Endothelial cell of umbilical vein (primary cell): ENCODE measurements around the gene CMIP. TPM values are rescaled to one million over a fixed set of nuclear protein-coding genes. Genes with fewer than 3 reads are reported as not detected.

Experiments used
- BruUV-seq: library from RNA; stranded (reverse); fragments of 400-500 nt; replicated peaks from 2 replicates; lab custom pipeline; 2021; lab: Mats Ljungman, UMichigan
- CTCF ChIA-PET: fragments of 300-600, 350-600 bp; sonication (Branson Sonifier 250); formaldehyde crosslinking; loops from one replicate; lab custom pipeline; 2021; ENCODE audit warnings: antibody characterized with exemption, inconsistent platforms; lab: Charles Lee
- POLR2A ChIA-PET: fragments of 300-600, 350-600 bp; sonication (Branson Sonifier 250); formaldehyde crosslinking; loops from one replicate; lab custom pipeline; 2021; ENCODE audit warnings: antibody characterized with exemption, inconsistent platforms; lab: Charles Lee
- DNase-seq: peaks from one replicate; pipeline ENCODE4 v3.0.0-alpha.2; 2011; ENCODE audit warnings: low read depth, low spot score
- FAIRE-seq: peaks from 2 replicates; lab custom pipeline; 2011; peaks lifted over from hg19 to GRCh38; lab: Jason Lieb, UNC
- H2AFZ ChIP-seq: 2 replicates; pipeline ENCODE4 v1.6.0; 2012; ENCODE audit warnings: low read depth, low read length, control low read depth, inconsistent platforms
- H3K27ac ChIP-seq: 2 replicates; pipeline ENCODE4 v1.5.1; 2011; ENCODE audit warnings: low read depth, mild to moderate bottlenecking, control low read depth, low read length, moderate library complexity; ENCODE audit not compliant: insufficient read depth
- H3K27me3 ChIP-seq, 2 experiments: 2 replicates each; pipeline versions ENCODE4 v1.6.0 to v1.6.1; 2011; ENCODE audit warnings: low read length in 2 of 2, mixed read lengths in 1 of 2; ENCODE audit not compliant: control insufficient read depth in 2 of 2, insufficient read depth in 2 of 2
- H3K36me3 ChIP-seq, 2 experiments: 2 replicates in 1 of 2; 3 replicates in 1 of 2; pipeline ENCODE4 v1.5.1; 2011; ENCODE audit warnings: low read length in 2 of 2, mild to moderate bottlenecking in 1 of 2, moderate library complexity in 1 of 2; ENCODE audit not compliant: control insufficient read depth in 2 of 2, insufficient read depth in 2 of 2; ENCODE audit errors: extremely low read depth in 1 of 2
- H3K4me1 ChIP-seq: 3 replicates; pipeline ENCODE4 v1.5.1; 2011; ENCODE audit warnings: mild to moderate bottlenecking, low read length; ENCODE audit not compliant: control insufficient read depth, insufficient read depth; ENCODE audit errors: extremely low read depth
- H3K4me2 ChIP-seq: 2 replicates; pipeline ENCODE4 v1.6.1; 2011; ENCODE audit warnings: low read length, control low read depth, mixed read lengths; ENCODE audit not compliant: insufficient read depth
- H3K4me3 ChIP-seq, 3 experiments: fragments of 200-600 bp in 1 of 3; sonication (generic), shearing (Covaris generic) in 1 of 3; replicated peaks in 1 of 3; 2 replicates each; pipeline ENCODE4 v1.5.1; 2011 to 2016; ENCODE audit warnings: control low read depth in 3 of 3, low read length in 3 of 3, mild to moderate bottlenecking in 2 of 3, inconsistent platforms in 1 of 3, low read depth in 1 of 3, moderate library complexity in 1 of 3; ENCODE audit not compliant: insufficient read depth in 1 of 3
- H3K79me2 ChIP-seq: 2 replicates; pipeline ENCODE4 v1.6.0; 2012; ENCODE audit warnings: low read length, inconsistent platforms; ENCODE audit not compliant: control insufficient read depth, insufficient read depth
- H3K9ac ChIP-seq: replicated peaks from 2 replicates; pipeline ENCODE3; 2011; ENCODE audit warnings: low read length, control low read depth; ENCODE audit not compliant: insufficient read depth; ENCODE audit errors: extremely low read depth
- H3K9me1 ChIP-seq: replicated peaks from 3 replicates; pipeline ENCODE4 v1.6.0; 2011; ENCODE audit warnings: mild to moderate bottlenecking, low read length; ENCODE audit not compliant: control insufficient read depth, insufficient read depth; ENCODE audit errors: extremely low read depth
- H3K9me3 ChIP-seq: replicated peaks from 2 replicates; pipeline ENCODE4 v1.5.1; 2012; ENCODE audit warnings: low read length, inconsistent platforms; ENCODE audit not compliant: control insufficient read depth, insufficient read depth
- H4K20me1 ChIP-seq: replicated peaks from 2 replicates; pipeline ENCODE3; 2011; ENCODE audit warnings: mild to moderate bottlenecking, low read length; ENCODE audit not compliant: control insufficient read depth, insufficient read depth; ENCODE audit errors: extremely low read depth
- EZH2 ChIP-seq: IDR thresholded peaks from 2 replicates; pipeline ENCODE4 v1.6.1; 2012; ENCODE audit warnings: borderline replicate concordance, low read depth, mild to moderate bottlenecking, moderate library complexity, low read length, inconsistent platforms; ENCODE audit not compliant: severe bottlenecking
- FOS ChIP-seq: IDR thresholded peaks from 2 replicates; pipeline ENCODE4 v1.6.1; 2011; ENCODE audit warnings: mild to moderate bottlenecking, low read length, moderate library complexity, borderline replicate concordance; ENCODE audit not compliant: insufficient read depth
- GATA2 ChIP-seq: IDR thresholded peaks from 2 replicates; pipeline ENCODE4 v1.7.0; 2011; ENCODE audit warnings: low read depth, mild to moderate bottlenecking, moderate library complexity, mixed read lengths, low read length; ENCODE audit not compliant: insufficient read length, insufficient read depth
- JUN ChIP-seq: IDR thresholded peaks from 2 replicates; pipeline ENCODE4 v1.6.1; 2011; ENCODE audit warnings: borderline replicate concordance, low read depth; ENCODE audit not compliant: insufficient read length, insufficient read depth
- MYC ChIP-seq: IDR thresholded peaks from one replicate; pipeline ENCODE4 v1.6.1; 2011; ENCODE audit warnings: mild to moderate bottlenecking, low read depth, low read length
- POLR2A ChIP-seq: IDR thresholded peaks from 2 replicates; pipeline ENCODE4 v1.6.1; 2012; ENCODE audit warnings: low read depth, mild to moderate bottlenecking, control low read depth, low read length
- POLR2AphosphoS5 ChIP-seq: IDR thresholded peaks from 2 replicates; pipeline ENCODE4 v1.6.1; 2012; ENCODE audit warnings: low read depth, mild to moderate bottlenecking, control low read depth, low read length, moderate library complexity; ENCODE audit not compliant: insufficient read depth
- dilution Hi-C: fragments of 300-500 bp; cut with MboI; formaldehyde crosslinking; loops from one replicate; pipeline ENCODE4 v1.15.0; 2019; ENCODE audit warnings: low sequenced_read_pairs; ENCODE audit not compliant: extremely low pct_ligation_motif_present
- intact Hi-C: fragments of 100-400 bp; cut with micrococcal nuclease; formaldehyde crosslinking; loops from one replicate; pipeline ENCODE4 v1.10.0; 2022
- polyA plus RNA-seq, 4 experiments: library from polyadenylated mRNA; depleted of rRNA in 3 of 4; stranded (reverse) in 3 of 4; unstranded in 1 of 4; fragments of >200 nt; gene quantifications; 2 replicates each; pipeline versions ENCODE4 v1.2.1 to v1.2.3, GENCODE V29; 2011 to 2012; ENCODE audit warnings: missing spikeins in 1 of 4
- total RNA-seq: library from RNA; stranded (reverse); gene quantifications from 2 replicates; pipeline ENCODE4 v1.2.3, GENCODE V29; 2021
- TF ChIP-seq, protein P1 (sequence below): IDR thresholded peaks from 2 replicates; pipeline ENCODE4 v1.6.1; 2011; ENCODE audit not compliant: insufficient read depth, insufficient read length
- TF ChIP-seq, protein P2 (sequence below), 2 donors: IDR thresholded peaks; 1 replicate in 1 of 2; 2 replicates in 1 of 2; pipeline ENCODE4 v1.5.1; 2011; ENCODE audit warnings: low read length in 2 of 2, mild to moderate bottlenecking in 2 of 2, moderate library complexity in 2 of 2, control low read depth in 1 of 2, inconsistent platforms in 1 of 2, low read depth in 1 of 2; ENCODE audit not compliant: insufficient read depth in 1 of 2; ENCODE audit errors: extremely low read depth in 1 of 2

The CMIP gene
- total and polyA plus RNA-seq, 2 donors (not counting 3 experiments of a cell fraction or from before 2014, with no cell fraction given), result 29.0 to 101 TPM

DNA sequence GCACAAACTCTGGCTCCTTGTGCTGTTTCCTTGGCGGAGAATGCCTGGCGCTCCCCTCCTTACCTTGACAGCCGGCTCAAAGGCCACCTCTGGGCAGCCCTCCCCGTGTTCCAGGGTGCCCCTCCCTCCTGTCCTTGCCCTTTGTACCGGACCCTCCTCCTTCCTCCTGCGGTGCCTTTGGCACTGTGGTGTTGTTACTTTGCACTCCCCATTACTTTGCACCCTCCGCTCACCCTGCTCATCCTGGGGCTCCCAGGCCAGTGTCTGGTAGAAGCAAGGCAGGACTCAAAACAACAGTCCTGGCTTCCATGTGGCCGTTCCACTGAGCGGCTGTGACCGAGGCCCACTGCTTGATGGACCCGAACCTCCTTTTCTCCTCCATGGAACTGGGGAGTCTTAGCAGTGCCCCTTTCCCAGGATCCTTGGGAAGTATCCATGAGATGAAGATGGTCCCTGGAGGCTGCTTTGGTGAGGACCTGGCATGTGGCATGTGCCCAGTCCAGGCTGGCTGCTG is 147.8 kb downstream of the CMIP start:
- H3K36me3 ChIP-seq, result no peaks in the 10 kb centered on the region
- no peak overlapping the region for H3K27ac ChIP-seq
- TF ChIP-seq POLR2AphosphoS5 (no peak), GATA2 (no peak), MYC (no peak), POLR2A (no peak), EZH2 (no peak), FOS (no peak), JUN (no peak)
- TF ChIP-seq, protein P1, sequence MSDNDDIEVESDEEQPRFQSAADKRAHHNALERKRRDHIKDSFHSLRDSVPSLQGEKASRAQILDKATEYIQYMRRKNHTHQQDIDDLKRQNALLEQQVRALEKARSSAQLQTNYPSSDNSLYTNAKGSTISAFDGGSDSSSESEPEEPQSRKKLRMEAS, result no peak
- TF ChIP-seq, protein P2, sequence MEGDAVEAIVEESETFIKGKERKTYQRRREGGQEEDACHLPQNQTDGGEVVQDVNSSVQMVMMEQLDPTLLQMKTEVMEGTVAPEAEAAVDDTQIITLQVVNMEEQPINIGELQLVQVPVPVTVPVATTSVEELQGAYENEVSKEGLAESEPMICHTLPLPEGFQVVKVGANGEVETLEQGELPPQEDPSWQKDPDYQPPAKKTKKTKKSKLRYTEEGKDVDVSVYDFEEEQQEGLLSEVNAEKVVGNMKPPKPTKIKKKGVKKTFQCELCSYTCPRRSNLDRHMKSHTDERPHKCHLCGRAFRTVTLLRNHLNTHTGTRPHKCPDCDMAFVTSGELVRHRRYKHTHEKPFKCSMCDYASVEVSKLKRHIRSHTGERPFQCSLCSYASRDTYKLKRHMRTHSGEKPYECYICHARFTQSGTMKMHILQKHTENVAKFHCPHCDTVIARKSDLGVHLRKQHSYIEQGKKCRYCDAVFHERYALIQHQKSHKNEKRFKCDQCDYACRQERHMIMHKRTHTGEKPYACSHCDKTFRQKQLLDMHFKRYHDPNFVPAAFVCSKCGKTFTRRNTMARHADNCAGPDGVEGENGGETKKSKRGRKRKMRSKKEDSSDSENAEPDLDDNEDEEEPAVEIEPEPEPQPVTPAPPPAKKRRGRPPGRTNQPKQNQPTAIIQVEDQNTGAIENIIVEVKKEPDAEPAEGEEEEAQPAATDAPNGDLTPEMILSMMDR (IDR thresholded peaks at IDR 0.05; ENCODE audit: extremely low read depth in 1 of 2, insufficient read depth in 1 of 2, low read depth in 1 of 2, low read length in 2 of 2), result no peak
- dilution Hi-C loops (no loop called here), intact Hi-C loops (no loop called here)
- H3K27me3 ChIP-seq, result no peaks in the 10 kb centered on the region
- no TSS peak for BruUV-seq
- CTCF ChIA-PET, result no interaction called here
- DNase-seq (no peak), FAIRE-seq (no peak)
- H3K4me2 ChIP-seq, result no peak overlapping the region
- peaks cover 15% of the 10 kb centered on the region for H3K79me2 ChIP-seq
- H2AFZ ChIP-seq, result no peak overlapping the region
- no peak overlapping the region for H3K9ac ChIP-seq
- H4K20me1 ChIP-seq, result no peaks in the 10 kb centered on the region
- H3K9me1 ChIP-seq, result no peaks in the 10 kb centered on the region
- H3K9me3 ChIP-seq, result no peaks in the 10 kb centered on the region
- no peaks in the 10 kb centered on the region for H3K4me1 ChIP-seq
- POLR2A ChIA-PET, result no interaction called here
- H3K4me3 ChIP-seq, result no peak overlapping the region
